Colonic mucosa (tissue), 4 donors: ENCODE measurements around the gene COX4I2. TPM values are rescaled to one million over a fixed set of nuclear protein-coding genes. Genes with fewer than 3 reads are reported as not detected.
A peak's percentile ranks its signal among the peaks of the same experiment; 100 is the strongest.

Experiments
- DNase-seq: peaks from one replicate; pipeline ENCODE4 v3.0.0-alpha.2; 2020
- H3K27ac ChIP-seq: fragments of 200-600 bp; one replicate; pipeline ENCODE4 v1.8.0; 2021
- H3K27me3 ChIP-seq: fragments of 200-600 bp; one replicate; pipeline ENCODE4 v1.8.0; 2021
- H3K36me3 ChIP-seq: fragments of 200-600 bp; one replicate; pipeline ENCODE4 v1.8.0; 2021
- H3K4me1 ChIP-seq: fragments of 200-600 bp; one replicate; pipeline ENCODE4 v1.8.0; 2021; ENCODE audit warnings: mild to moderate bottlenecking
- H3K4me3 ChIP-seq: fragments of 200-600 bp; one replicate; pipeline ENCODE4 v1.8.0; 2021
- H3K9ac ChIP-seq, 2 donors: one replicate each; pipeline ENCODE4 v1.7.0; 2013; ENCODE audit warnings: control low read depth in 2 of 2, low read depth in 2 of 2, low read length in 2 of 2
- H3K9me3 ChIP-seq: fragments of 200-600 bp; one replicate; pipeline ENCODE4 v1.8.0; 2021
- intact Hi-C: fragments of 100-400 bp; cut with DNase I; formaldehyde crosslinking; loops from one replicate; pipeline ENCODE4 v1.14.1; 2022
- total RNA-seq, 2 donors: library from RNA; stranded (reverse); fragmentation: NEBNext Ultra II Directional in 1 of 2; extraction: Animal tissue kit (Norgen Biotek cat#: 25700) in 1 of 2; gene quantifications; one replicate each; pipeline ENCODE4 v1.2.1, GENCODE V29; 2021
- TF ChIP-seq, protein P1 (sequence below): fragments of 200-600 bp; IDR thresholded peaks from one replicate; pipeline ENCODE4 v1.8.0; 2022; ENCODE audit warnings: antibody characterized with exemption, mild to moderate bottlenecking
- donor health status: healthy.
- donor health status: DM: no; HTN: no; CAD: no.
- donor health status: DM: no; HTN: no; CAD: no.

COX4I2 gene
- total RNA-seq, 2 donors from 2014 or later = 0.52 TPM; not detected in 1

GRCh38 chr20:31673435-31673834 lies 35.7 kb downstream of the COX4I2 start:
- DNase-seq = no peak
- TF ChIP-seq, protein P1, sequence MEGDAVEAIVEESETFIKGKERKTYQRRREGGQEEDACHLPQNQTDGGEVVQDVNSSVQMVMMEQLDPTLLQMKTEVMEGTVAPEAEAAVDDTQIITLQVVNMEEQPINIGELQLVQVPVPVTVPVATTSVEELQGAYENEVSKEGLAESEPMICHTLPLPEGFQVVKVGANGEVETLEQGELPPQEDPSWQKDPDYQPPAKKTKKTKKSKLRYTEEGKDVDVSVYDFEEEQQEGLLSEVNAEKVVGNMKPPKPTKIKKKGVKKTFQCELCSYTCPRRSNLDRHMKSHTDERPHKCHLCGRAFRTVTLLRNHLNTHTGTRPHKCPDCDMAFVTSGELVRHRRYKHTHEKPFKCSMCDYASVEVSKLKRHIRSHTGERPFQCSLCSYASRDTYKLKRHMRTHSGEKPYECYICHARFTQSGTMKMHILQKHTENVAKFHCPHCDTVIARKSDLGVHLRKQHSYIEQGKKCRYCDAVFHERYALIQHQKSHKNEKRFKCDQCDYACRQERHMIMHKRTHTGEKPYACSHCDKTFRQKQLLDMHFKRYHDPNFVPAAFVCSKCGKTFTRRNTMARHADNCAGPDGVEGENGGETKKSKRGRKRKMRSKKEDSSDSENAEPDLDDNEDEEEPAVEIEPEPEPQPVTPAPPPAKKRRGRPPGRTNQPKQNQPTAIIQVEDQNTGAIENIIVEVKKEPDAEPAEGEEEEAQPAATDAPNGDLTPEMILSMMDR = no peak
- Histone ChIP-seq H3K4me1 (peaks cover 23% of the 10 kb centered on the region), H3K27me3 (no peaks in the 10 kb centered on the region), H3K36me3 (no peaks in the 10 kb centered on the region), H3K9ac (no peak overlapping the region), H3K4me3 (no peak overlapping the region), H3K9me3 (no peaks in the 10 kb centered on the region), H3K27ac (no peak overlapping the region)
- intact Hi-C loops = no loop called here

GRCh38 chr20:31673943-31674463 lies 36.3 kb downstream of the COX4I2 start:
- peaks cover 23% of the 10 kb centered on the region for H3K4me1 ChIP-seq

DNA sequence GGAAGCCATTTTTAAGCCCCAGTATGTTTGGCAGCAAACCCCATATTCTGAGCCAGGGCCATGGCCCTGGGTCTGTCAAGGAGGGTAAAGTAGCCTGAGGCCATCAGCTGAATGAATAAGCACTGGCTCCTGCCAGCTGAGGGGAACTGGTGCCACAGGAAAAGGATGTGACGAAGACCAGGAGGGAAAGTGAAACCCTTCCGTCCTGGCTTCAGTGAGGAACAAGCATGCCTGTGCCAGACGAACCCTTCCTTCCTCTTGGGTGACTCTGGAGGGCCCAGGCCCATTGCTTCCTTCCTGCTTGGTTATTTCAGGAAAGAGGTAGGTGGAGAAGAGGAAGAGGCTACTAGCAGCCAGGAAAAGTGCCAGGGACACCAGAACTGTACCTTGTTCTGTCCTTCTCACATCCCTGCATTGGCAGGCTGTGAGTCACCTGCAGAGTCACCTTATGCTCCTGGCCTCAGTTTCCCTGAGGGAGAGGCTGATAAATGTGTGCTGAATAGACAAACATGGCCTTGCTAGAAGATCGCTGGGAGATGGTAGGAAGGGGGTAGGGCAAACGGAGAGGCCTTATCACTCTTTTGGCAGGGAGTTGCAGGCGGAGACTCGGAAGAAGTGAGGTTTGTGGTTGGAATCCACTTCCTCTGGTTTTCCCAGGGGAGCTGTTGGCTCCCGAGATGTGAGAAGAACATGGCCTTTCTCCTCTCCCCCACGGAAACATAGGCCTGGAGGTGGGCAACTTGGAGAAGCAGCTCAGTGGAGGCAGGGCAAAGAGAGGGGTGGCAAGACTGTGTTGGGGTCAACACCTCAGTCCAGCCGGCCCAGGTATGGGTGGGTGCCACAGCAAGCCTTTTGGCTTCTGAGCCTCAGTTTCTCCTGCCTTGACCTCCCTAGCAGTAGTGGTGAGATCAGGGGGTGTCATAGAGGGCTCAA lies 37.4 kb downstream of the COX4I2 start:
- peak; percentile 60 for DNase-seq
- Histone ChIP-seq H3K9me3 (no peaks in the 10 kb centered on the region), H3K27ac (peak overlapping the region; percentile 66), H3K4me3 (no peak overlapping the region), H3K27me3 (no peaks in the 10 kb centered on the region), H3K9ac (peak overlapping the region; percentile 44 to 59), H3K4me1 (peaks cover 19% of the 10 kb centered on the region), H3K36me3 (no peaks in the 10 kb centered on the region)
- intact Hi-C loops = no loop called here
- TF ChIP-seq, protein P1 = no peak

More at GRCh38 chr20:31673943-31674463, 36.3 kb downstream of the COX4I2 start:
- intact Hi-C loops = no loop called here
- no peak for DNase-seq
- Histone ChIP-seq H3K4me3 (no peak overlapping the region), H3K36me3 (no peaks in the 10 kb centered on the region), H3K27ac (peak overlapping the region; percentile 66), H3K9ac (no peak overlapping the region), H3K9me3 (no peaks in the 10 kb centered on the region), H3K27me3 (no peaks in the 10 kb centered on the region)
- TF ChIP-seq, protein P1 = no peak

DNA sequence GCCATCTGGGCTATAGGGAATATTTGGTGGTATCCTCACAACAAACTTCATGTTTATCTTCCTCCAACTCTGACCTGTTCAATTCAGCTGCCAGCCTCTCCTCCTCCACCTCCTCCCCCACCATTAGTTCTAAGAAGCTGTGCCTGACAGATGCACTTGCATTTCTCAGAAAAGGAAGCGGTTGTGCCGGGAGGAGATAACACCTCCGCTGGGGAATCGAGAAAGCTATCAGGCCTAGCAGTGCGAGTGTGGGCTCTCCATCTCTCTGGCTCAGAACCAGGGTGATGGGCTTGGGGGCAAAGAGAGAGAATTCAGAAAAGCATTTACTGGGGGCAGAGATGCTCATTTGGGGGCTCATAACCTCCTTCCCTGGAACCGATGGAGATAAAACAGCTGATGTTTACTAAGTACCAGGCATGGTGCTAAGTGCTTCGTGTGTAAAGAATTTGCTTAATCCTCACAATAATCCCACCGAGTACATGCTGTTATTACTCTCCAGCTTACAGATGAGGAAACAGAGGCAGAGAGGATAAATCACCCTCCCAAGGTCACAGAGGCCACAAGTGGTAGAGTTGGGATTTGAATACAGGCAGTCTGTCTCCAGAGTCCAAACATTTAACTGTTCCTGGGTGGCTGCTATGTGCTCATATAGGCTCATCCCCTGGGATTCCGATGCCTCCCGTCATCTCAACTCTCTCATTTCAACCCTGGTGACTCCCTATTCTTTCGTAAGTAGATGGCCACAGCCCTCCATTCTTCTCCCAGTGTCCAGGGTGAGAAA lies 38.3 kb downstream of the COX4I2 start:
- intact Hi-C loops = no loop called here
- no peaks in the 10 kb centered on the region for H3K9me3 ChIP-seq
- H3K27me3 ChIP-seq = no peaks in the 10 kb centered on the region
- peak overlapping the region in 1 of 2 donors; percentile 59 for H3K9ac ChIP-seq
- H3K4me1 ChIP-seq = peaks cover 12% of the 10 kb centered on the region
- no peaks in the 10 kb centered on the region for H3K36me3 ChIP-seq
- peak overlapping the region; percentile 66 for H3K27ac ChIP-seq
- peak; percentile 40 for DNase-seq
- TF ChIP-seq, protein P1 = no peak
- no peak overlapping the region for H3K4me3 ChIP-seq

DNA sequence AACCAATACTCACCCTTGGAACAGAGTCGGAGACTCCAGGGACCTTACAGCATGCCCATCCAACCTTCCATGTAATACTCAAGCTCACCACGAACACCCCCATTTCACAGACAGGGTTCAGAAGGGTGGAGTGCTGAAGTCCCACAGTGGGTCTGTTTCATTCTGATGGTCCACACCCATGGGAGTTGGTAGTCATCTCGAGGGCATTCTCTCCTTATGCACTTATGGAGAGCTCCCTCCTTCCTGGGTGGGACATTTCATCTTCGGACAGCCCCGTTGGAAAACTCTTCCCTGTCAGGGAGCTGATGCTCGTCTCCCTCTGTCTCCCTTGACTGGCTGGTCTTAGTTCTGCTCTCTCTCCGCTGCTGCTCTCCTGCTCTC lies 38.9 kb downstream of the COX4I2 start:
- TF ChIP-seq, protein P1 = no peak

More for the DNA sequence above, 38.9 kb downstream of the COX4I2 start:
- no peak overlapping the region for H3K4me3 ChIP-seq
- H3K9me3 ChIP-seq = no peaks in the 10 kb centered on the region
- H3K36me3 ChIP-seq = no peaks in the 10 kb centered on the region
- no peak for DNase-seq
- peak overlapping the region; percentile 66 for H3K27ac ChIP-seq
- no peak overlapping the region for H3K9ac ChIP-seq
- no peaks in the 10 kb centered on the region for H3K27me3 ChIP-seq
- intact Hi-C loops = no loop called here
- H3K4me1 ChIP-seq = peaks cover 6% of the 10 kb centered on the region
